DOHH2 (cell line): Measurements from ENCODE around the gene HLX.

ENCODE experiments used
- EZH2phosphoT487 ChIP-seq: fragments of 200-600 bp; sonication (generic); IDR thresholded peaks from 2 replicates; pipeline ENCODE4 v1.6.1; 2017; ENCODE audit warnings: borderline replicate concordance, mild to moderate bottlenecking, antibody characterized with exemption, low read length, moderate library complexity, mixed read lengths
- TF ChIP-seq, protein P1 (sequence below): fragments of 200-600 bp; sonication (generic); IDR thresholded peaks from one replicate; pipeline ENCODE4 v1.5.1; 2014; ENCODE audit warnings: antibody characterized with exemption, mild to moderate bottlenecking, low read depth, low read length; ENCODE audit not compliant: poor library complexity, severe bottlenecking

DNA sequence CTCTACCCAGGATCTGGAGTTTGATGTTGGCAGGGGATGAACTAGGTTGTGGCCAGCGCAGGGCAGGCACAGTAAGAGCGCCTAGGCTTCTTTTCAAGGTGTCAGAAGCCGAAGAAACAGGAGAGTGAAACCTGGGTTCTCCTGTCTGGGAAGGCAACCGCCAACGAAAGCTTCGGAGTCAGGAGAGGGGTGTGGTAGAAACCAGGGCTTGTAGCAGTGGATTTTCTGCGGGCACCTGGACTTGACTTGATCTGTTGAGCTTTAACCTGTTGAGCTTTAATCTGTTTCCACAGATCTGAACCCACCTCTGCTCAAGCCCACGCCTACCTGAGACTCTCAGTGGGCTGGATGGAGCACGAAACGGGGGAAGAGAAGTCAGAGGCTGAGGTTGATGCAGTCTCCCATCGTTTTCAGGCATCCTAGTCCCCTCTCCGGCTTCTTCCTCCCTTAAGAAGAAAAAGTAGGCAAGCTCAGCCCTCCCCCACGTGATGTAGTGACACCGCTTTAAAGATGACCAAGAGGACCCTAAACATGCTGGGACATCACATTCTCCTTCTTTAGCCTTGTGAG lies 9.3 kb downstream of the HLX start:
- TF ChIP-seq, protein P1, sequence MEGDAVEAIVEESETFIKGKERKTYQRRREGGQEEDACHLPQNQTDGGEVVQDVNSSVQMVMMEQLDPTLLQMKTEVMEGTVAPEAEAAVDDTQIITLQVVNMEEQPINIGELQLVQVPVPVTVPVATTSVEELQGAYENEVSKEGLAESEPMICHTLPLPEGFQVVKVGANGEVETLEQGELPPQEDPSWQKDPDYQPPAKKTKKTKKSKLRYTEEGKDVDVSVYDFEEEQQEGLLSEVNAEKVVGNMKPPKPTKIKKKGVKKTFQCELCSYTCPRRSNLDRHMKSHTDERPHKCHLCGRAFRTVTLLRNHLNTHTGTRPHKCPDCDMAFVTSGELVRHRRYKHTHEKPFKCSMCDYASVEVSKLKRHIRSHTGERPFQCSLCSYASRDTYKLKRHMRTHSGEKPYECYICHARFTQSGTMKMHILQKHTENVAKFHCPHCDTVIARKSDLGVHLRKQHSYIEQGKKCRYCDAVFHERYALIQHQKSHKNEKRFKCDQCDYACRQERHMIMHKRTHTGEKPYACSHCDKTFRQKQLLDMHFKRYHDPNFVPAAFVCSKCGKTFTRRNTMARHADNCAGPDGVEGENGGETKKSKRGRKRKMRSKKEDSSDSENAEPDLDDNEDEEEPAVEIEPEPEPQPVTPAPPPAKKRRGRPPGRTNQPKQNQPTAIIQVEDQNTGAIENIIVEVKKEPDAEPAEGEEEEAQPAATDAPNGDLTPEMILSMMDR = no peak
- TF ChIP-seq EZH2phosphoT487 = no peak
